Stimulated activated effector memory CD8-positive, alpha-beta T cell treated with anti-CD3 and anti-CD28 coated beads, Interleukin-12 subunit alpha, Interleukin-12 subunit beta, amount 100 ng/mL, for 72 hours (primary cell): ENCODE results near the gene E2F4.

Experiments
- ATAC-seq: fragments of 150-1000 bp; cut with Tn5 transposase; 2 replicates; pipeline ENCODE4 v1.10.0; 2021
- DNase-seq, 2 donors: peaks; one replicate each; pipeline ENCODE4 v3.0.0; 2021 to 2022; ENCODE audit warnings: low spot score in 2 of 2
- H3K27ac Mint-ChIP-seq: one replicate; pipeline ENCODE4 v1.8.0; 2022; ENCODE audit warnings: mild to moderate bottlenecking, mixed read lengths
- H3K36me3 Mint-ChIP-seq: one replicate; pipeline ENCODE4 v1.8.0; 2022; ENCODE audit warnings: mild to moderate bottlenecking, mixed read lengths
- H3K4me1 Mint-ChIP-seq: one replicate; pipeline ENCODE4 v1.8.0; 2022; ENCODE audit warnings: mixed read lengths
- H3K4me3 Mint-ChIP-seq: one replicate; pipeline ENCODE4 v1.8.0; 2022; ENCODE audit warnings: mild to moderate bottlenecking, mixed read lengths
- H3K9me3 Mint-ChIP-seq: one replicate; pipeline ENCODE4 v1.8.0; 2022; ENCODE audit warnings: mixed read lengths

Gene E2F4

GRCh38 chr16:67190041-67190440 is 1.9 kb upstream of the E2F4 start, which contains the start of gene EXOC3L1:
Gene EXOC3L1, minus strand, starts transcription at chr16:67190136. Its CDS starts 460 bp downstream, at chr16:67189676.
- Mint-ChIP-seq H3K36me3 (peaks cover 27% of the 10 kb centered on the region), H3K4me3 (peak within 1 kb of the TSS; percentile 88), H3K4me1 (peaks cover 40% of the 10 kb centered on the region)

GRCh38 chr16:67190448-67191399 is 1.2 kb upstream of the E2F4 start:
- Mint-ChIP-seq H3K4me1 (peaks cover 38% of the 10 kb centered on the region), H3K4me3 (peak overlapping the region; percentile 88), H3K36me3 (peaks cover 29% of the 10 kb centered on the region), H3K9me3 (no peaks in the 10 kb centered on the region), H3K27ac (peak overlapping the region; percentile 86)
- DNase-seq (no peak), ATAC-seq (no peak)

More at GRCh38 chr16:67190041-67190440, 1.9 kb upstream of the E2F4 start, which contains the start of gene EXOC3L1:
- no peak for ATAC-seq
- DNase-seq = no peak
- H3K27ac Mint-ChIP-seq = peak within 1 kb of the TSS; percentile 86
- no peaks in the 10 kb centered on the region for H3K9me3 Mint-ChIP-seq

- Mint-ChIP-seq H3K27ac (peak overlapping the region; percentile 86), H3K36me3 (peaks cover 37% of the 10 kb centered on the region)
- ATAC-seq = no peak
Observed at GRCh38 chr16:67191411-67191994, 452 bp upstream of the E2F4 start.

GRCh38 chr16:67192781-67193361 is 916 bp downstream of the E2F4 start:
- Mint-ChIP-seq H3K36me3 (peaks cover 51% of the 10 kb centered on the region), H3K4me1 (peaks cover 51% of the 10 kb centered on the region), H3K27ac (peak overlapping the region; percentile 86), H3K4me3 (peak overlapping the region; percentile 88), H3K9me3 (no peaks in the 10 kb centered on the region)
- ATAC-seq (peak; percentile 6), DNase-seq (no peak)

More at GRCh38 chr16:67191411-67191994, 452 bp upstream of the E2F4 start:
- Mint-ChIP-seq H3K4me1 (peaks cover 45% of the 10 kb centered on the region), H3K9me3 (no peaks in the 10 kb centered on the region), H3K4me3 (peak overlapping the region; percentile 88)
- no peak for DNase-seq

GRCh38 chr16:67193536-67193935 is 1.6 kb downstream of the E2F4 start:
- DNase-seq (no peak), ATAC-seq (no peak)
- Mint-ChIP-seq H3K4me1 (peaks cover 51% of the 10 kb centered on the region), H3K36me3 (peaks cover 58% of the 10 kb centered on the region), H3K27ac (peak overlapping the region; percentile 86), H3K4me3 (peak overlapping the region; percentile 88), H3K9me3 (no peaks in the 10 kb centered on the region)

GRCh38 chr16:67194260-67194659 is 2.3 kb downstream of the E2F4 start:
- peaks cover 51% of the 10 kb centered on the region for H3K4me1 Mint-ChIP-seq
- no peak for ATAC-seq
- H3K9me3 Mint-ChIP-seq = no peaks in the 10 kb centered on the region
- H3K4me3 Mint-ChIP-seq = peak overlapping the region; percentile 88
- peaks cover 59% of the 10 kb centered on the region for H3K36me3 Mint-ChIP-seq
- DNase-seq = no peak
- peak overlapping the region; percentile 86 for H3K27ac Mint-ChIP-seq

GRCh38 chr16:67195676-67196075 is 3.7 kb downstream of the E2F4 start:
- no peak for DNase-seq
- H3K36me3 Mint-ChIP-seq = peaks cover 73% of the 10 kb centered on the region
- H3K4me1 Mint-ChIP-seq = peaks cover 51% of the 10 kb centered on the region
- H3K4me3 Mint-ChIP-seq = no peak overlapping the region
- ATAC-seq = no peak
- no peaks in the 10 kb centered on the region for H3K9me3 Mint-ChIP-seq
- peak overlapping the region; percentile 86 for H3K27ac Mint-ChIP-seq

GRCh38 chr16:67196881-67197280 is 4.9 kb downstream of the E2F4 start:
- H3K4me1 Mint-ChIP-seq = peaks cover 43% of the 10 kb centered on the region
- no peak overlapping the region for H3K4me3 Mint-ChIP-seq
- DNase-seq (no peak), ATAC-seq (no peak)
- peaks cover 85% of the 10 kb centered on the region for H3K36me3 Mint-ChIP-seq
- H3K9me3 Mint-ChIP-seq = no peaks in the 10 kb centered on the region
- H3K27ac Mint-ChIP-seq = peak overlapping the region; percentile 86

GRCh38 chr16:67197704-67198103 is 5.7 kb downstream of the E2F4 start:
- no peak overlapping the region for H3K4me3 Mint-ChIP-seq
- ATAC-seq (no peak), DNase-seq (no peak)
- H3K36me3 Mint-ChIP-seq = peaks cover 94% of the 10 kb centered on the region
- H3K27ac Mint-ChIP-seq = peak overlapping the region; percentile 86
- H3K9me3 Mint-ChIP-seq = no peaks in the 10 kb centered on the region
- peaks cover 41% of the 10 kb centered on the region for H3K4me1 Mint-ChIP-seq

- no peaks in the 10 kb centered on the region for H3K9me3 Mint-ChIP-seq
- H3K4me3 Mint-ChIP-seq = no peak overlapping the region
- peak overlapping the region; percentile 86 for H3K27ac Mint-ChIP-seq
- peaks cover 35% of the 10 kb centered on the region for H3K4me1 Mint-ChIP-seq
- H3K36me3 Mint-ChIP-seq = peaks cover 93% of the 10 kb centered on the region
- no peak for DNase-seq
- ATAC-seq = peak; percentile 58
Observed at GRCh38 chr16:67198238-67198734, 6.3 kb downstream of the E2F4 start.

- H3K36me3 Mint-ChIP-seq = peaks cover 87% of the 10 kb centered on the region
- no peaks in the 10 kb centered on the region for H3K9me3 Mint-ChIP-seq
- H3K4me1 Mint-ChIP-seq = peaks cover 26% of the 10 kb centered on the region
- peak within 1 kb of the TSS; percentile 86 for H3K27ac Mint-ChIP-seq
- ATAC-seq (no peak), DNase-seq (no peak)
- H3K4me3 Mint-ChIP-seq = no peak within 1 kb of the TSS
Observed at GRCh38 chr16:67199011-67199807, 7.3 kb downstream of the E2F4 start, which contains the start of gene ELMO3. Gene ELMO3, plus strand, starts transcription at chr16:67199131. Its CDS starts 196 bp downstream, at chr16:67199327.

- H3K36me3 Mint-ChIP-seq = peaks cover 87% of the 10 kb centered on the region
- peaks cover 20% of the 10 kb centered on the region for H3K4me1 Mint-ChIP-seq
- ATAC-seq = no peak
- no peak overlapping the region for H3K4me3 Mint-ChIP-seq
- DNase-seq = no peak
- no peak overlapping the region for H3K27ac Mint-ChIP-seq
- H3K9me3 Mint-ChIP-seq = no peaks in the 10 kb centered on the region
Observed at GRCh38 chr16:67199808-67200198, 7.8 kb downstream of the E2F4 start.

- no peaks in the 10 kb centered on the region for H3K9me3 Mint-ChIP-seq
- no peak overlapping the region for H3K27ac Mint-ChIP-seq
- no peak overlapping the region for H3K4me3 Mint-ChIP-seq
- peaks cover 86% of the 10 kb centered on the region for H3K36me3 Mint-ChIP-seq
- DNase-seq (no peak), ATAC-seq (no peak)
- H3K4me1 Mint-ChIP-seq = peaks cover 17% of the 10 kb centered on the region
Observed at GRCh38 chr16:67200491-67200890, 8.5 kb downstream of the E2F4 start.
